ENCODE results near the gene ENTPD3. TPM values are rescaled to one million over a fixed set of nuclear protein-coding genes. Genes with fewer than 3 reads are reported as not detected.

The ENTPD3 gene
- total RNA-seq, 1 experiment from 2014 or later = 4.0 TPM

GRCh38 chr3:40437889-40438288 lies 50.9 kb downstream of the ENTPD3 start:
- intact Hi-C loops (cut with micrococcal nuclease; ENCODE audit: unreplicated experiment) = loop anchor here (10.0 kb wide), 1 partner anchor 243 kb away; no protein-coding TSS in a partner anchor
- Mint-ChIP-seq H3K4me3 (ENCODE audit: low read depth, unreplicated experiment) (no peak overlapping the region), H3K9me3 (ENCODE audit: low read depth, unreplicated experiment) (no peaks in the 10 kb centered on the region), H3K27ac (ENCODE audit: unreplicated experiment) (no peak overlapping the region), H3K36me3 (ENCODE audit: insufficient read depth, unreplicated experiment) (no peaks in the 10 kb centered on the region), H3K4me1 (ENCODE audit: low read depth, unreplicated experiment) (no peaks in the 10 kb centered on the region), H3K27me3 (ENCODE audit: unreplicated experiment) (no peaks in the 10 kb centered on the region)
- no peak for DNase-seq
- no peak for TF ChIP-seq CTCF (IDR thresholded peaks at IDR 0.05; ENCODE audit: unreplicated experiment)
- CTCF ChIA-PET = no interaction called here
- no TSS peak for BruUV-seq (replicated peaks)

- BruUV-seq (replicated peaks) = no TSS peak
- no peaks in the 10 kb centered on the region for H3K27me3 Mint-ChIP-seq (ENCODE audit: unreplicated experiment)
- H3K4me3 Mint-ChIP-seq (ENCODE audit: low read depth, unreplicated experiment) = no peak overlapping the region
- CTCF ChIA-PET = no interaction called here
- no peak for TF ChIP-seq CTCF (IDR thresholded peaks at IDR 0.05; ENCODE audit: unreplicated experiment)
- H3K9me3 Mint-ChIP-seq (ENCODE audit: low read depth, unreplicated experiment) = no peaks in the 10 kb centered on the region
- no peak overlapping the region for H3K27ac Mint-ChIP-seq (ENCODE audit: unreplicated experiment)
- no peak for DNase-seq
- H3K36me3 Mint-ChIP-seq (ENCODE audit: insufficient read depth, unreplicated experiment) = no peaks in the 10 kb centered on the region
- intact Hi-C loops (cut with micrococcal nuclease; ENCODE audit: unreplicated experiment) = no loop called here
- no peaks in the 10 kb centered on the region for H3K4me1 Mint-ChIP-seq (ENCODE audit: low read depth, unreplicated experiment)
These were observed 58.1 kb downstream of the ENTPD3 start for GRCh38 chr3:40445062-40445461.

- BruUV-seq (replicated peaks) = no TSS peak
These were observed 58.9 kb downstream of the ENTPD3 start for GRCh38 chr3:40445880-40446279.

GRCh38 chr3:40450438-40450837 lies 63.5 kb downstream of the ENTPD3 start:
- Mint-ChIP-seq H3K4me3 (ENCODE audit: low read depth, unreplicated experiment) (no peak overlapping the region), H3K27me3 (ENCODE audit: unreplicated experiment) (no peaks in the 10 kb centered on the region), H3K27ac (ENCODE audit: unreplicated experiment) (no peak overlapping the region), H3K9me3 (ENCODE audit: low read depth, unreplicated experiment) (no peaks in the 10 kb centered on the region), H3K36me3 (ENCODE audit: insufficient read depth, unreplicated experiment) (peaks cover 18% of the 10 kb centered on the region), H3K4me1 (ENCODE audit: low read depth, unreplicated experiment) (peaks cover 16% of the 10 kb centered on the region)
- CTCF ChIA-PET = no interaction called here
- intact Hi-C loops (cut with micrococcal nuclease; ENCODE audit: unreplicated experiment) = no loop called here
- no peak for DNase-seq
- TF ChIP-seq CTCF (IDR thresholded peaks at IDR 0.05; ENCODE audit: unreplicated experiment) = no peak
- BruUV-seq (replicated peaks) = no TSS peak

More at GRCh38 chr3:40445880-40446279, 58.9 kb downstream of the ENTPD3 start:
- DNase-seq = no peak
- intact Hi-C loops (cut with micrococcal nuclease; ENCODE audit: unreplicated experiment) = no loop called here
- Mint-ChIP-seq H3K27ac (ENCODE audit: unreplicated experiment) (no peak overlapping the region), H3K36me3 (ENCODE audit: insufficient read depth, unreplicated experiment) (no peaks in the 10 kb centered on the region), H3K4me3 (ENCODE audit: low read depth, unreplicated experiment) (no peak overlapping the region), H3K27me3 (ENCODE audit: unreplicated experiment) (no peaks in the 10 kb centered on the region), H3K4me1 (ENCODE audit: low read depth, unreplicated experiment) (no peaks in the 10 kb centered on the region), H3K9me3 (ENCODE audit: low read depth, unreplicated experiment) (no peaks in the 10 kb centered on the region)
- CTCF ChIA-PET = no interaction called here
- TF ChIP-seq CTCF (IDR thresholded peaks at IDR 0.05; ENCODE audit: unreplicated experiment) = no peak

Measured in Calu3 (cell line).